LHCN-M2 (cell line): ENCODE measurements around the gene TELO2. TPM values are rescaled to one million over a fixed set of nuclear protein-coding genes. Genes with fewer than 3 reads are reported as not detected.
A peak's percentile ranks its signal among the peaks of the same experiment; 100 is the strongest.

Experiments used
- DNase-seq: peaks from one replicate; pipeline ENCODE4 v3.0.0-alpha.2; 2012; ENCODE audit warnings: low read depth
- total RNA-seq: library from RNA; depleted of rRNA; stranded (reverse); fragments of >200 nt; gene quantifications from 2 replicates; pipeline ENCODE4 v1.2.3, GENCODE V29; 2014

TELO2 gene
- total RNA-seq, 1 experiment from 2014 or later = 30.3 TPM

GRCh38 chr16:1498899-1499676 is 5.9 kb downstream of the TELO2 start:
- no peak for DNase-seq

DNA sequence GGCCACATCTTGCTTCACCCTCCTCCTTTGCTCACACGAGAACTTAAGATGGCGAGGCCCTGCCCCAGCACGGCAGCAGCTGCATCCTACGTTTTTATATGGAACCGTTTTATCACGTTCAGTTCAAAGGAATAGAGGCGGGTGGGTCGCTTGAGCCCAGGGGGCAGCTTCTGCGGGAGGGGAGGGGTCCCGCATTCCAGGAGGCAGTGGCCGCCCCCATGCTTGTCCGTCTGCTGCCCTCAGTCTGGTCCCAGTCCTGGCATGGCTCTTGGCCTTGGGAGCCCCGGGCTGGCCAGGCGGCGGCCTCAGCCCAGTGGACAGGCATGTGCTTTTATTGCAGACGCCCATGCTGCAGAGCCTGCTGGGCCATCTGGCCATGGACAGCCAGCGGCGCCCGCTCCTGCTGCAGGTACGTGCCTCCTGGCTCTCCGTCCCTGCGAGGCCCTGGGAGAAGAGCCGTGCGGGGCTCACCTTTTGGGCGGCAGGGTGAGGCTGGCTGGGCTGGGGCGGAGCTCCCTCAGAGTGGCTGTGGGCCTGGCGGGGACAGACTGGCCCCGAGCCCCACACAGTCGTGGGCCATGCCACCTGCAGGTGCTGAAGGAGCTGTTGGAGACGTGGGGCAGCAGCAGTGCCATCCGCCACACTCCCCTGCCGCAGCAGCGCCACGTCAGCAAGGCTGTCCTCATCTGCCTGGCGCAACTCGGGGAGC is 6.8 kb downstream of the TELO2 start:
- DNase-seq = no peak

- no peak for DNase-seq
Observed at GRCh38 chr16:1500465-1501150, 7.4 kb downstream of the TELO2 start.

GRCh38 chr16:1501630-1502029 is 8.5 kb downstream of the TELO2 start:
- DNase-seq = no peak

DNA sequence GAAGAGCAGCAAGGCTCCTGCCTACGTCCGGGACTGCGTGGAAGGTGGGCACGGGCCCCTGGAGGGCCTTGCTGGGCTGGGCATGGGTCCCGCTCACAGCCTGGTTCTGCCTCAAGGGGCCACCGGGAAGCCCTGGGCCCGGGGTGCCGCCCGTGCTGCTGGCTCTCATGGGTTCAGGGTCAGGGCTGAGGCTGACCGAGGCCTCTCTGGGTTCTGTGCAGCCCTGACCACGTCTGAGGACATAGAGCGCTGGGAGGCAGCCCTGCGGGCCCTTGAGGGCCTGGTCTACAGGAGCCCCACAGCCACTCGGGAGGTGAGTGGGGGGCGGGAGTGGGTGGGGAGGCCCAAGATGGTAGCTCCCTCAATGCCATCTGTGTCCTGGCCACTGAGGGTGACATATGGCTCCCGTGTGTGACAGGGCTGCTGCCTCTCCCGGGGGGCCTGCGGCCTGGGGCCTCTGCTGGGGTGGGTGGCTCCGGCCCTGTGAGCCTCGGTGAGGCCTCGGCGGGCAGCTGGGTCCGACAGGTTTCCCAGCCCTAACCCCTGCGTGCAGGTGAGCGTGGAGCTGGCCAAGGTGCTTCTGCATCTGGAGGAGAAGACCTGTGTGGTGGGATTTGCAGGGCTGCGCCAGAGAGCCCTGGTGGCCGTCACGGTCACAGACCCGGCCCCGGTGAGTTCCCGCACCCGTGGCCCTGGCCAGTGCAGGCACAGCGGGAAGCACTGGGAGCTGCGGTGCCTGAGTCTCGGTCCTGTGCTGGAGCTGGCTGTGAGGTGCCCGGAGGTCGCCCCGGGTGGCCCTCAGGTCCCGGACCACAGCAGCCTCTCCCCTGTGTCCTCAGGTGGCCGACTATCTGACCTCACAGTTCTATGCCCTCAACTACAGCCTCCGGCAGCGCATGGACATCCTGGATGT is 9.2 kb downstream of the TELO2 start:
- no peak for DNase-seq

DNA sequence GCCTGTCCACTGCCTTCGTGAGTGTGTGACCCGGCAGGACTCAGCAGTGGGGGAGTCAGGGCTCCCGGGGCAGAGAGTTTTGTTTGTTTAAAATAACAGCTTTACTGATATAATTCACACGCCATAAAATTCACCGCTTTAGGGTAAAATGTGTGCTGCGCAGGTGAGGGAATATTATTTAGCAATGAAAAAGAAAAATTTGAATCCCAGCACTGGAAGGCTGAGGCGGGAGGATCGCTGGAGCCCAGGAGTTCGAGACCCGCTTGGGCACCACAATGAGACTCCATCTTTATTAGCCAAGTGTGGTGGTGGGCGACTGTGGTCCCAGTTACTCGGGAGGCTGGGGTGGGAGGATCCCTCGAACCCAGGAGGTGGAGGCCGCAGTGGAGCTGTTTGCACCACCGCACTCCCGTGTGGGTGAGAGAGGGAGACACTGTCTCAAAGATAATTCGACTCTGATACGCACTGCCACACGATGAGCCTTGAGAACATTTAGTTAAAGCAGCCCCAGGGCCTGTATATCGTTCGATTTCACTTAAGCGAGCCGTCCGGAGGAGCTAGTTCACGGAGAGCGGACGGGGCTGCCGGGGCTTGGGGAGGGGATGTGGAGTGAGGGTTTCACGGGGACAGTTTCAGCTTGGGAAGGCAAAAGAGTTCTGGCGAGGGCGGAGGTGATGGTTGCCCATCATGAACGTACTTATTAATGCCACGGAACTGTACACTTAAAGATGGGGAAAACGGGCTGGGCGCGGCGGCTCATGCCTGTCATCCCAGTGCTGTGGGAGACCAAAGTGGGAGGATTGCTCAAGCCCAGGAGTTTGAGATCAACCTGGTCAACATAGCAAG is 10.2 kb downstream of the TELO2 start:
- no peak for DNase-seq

DNA sequence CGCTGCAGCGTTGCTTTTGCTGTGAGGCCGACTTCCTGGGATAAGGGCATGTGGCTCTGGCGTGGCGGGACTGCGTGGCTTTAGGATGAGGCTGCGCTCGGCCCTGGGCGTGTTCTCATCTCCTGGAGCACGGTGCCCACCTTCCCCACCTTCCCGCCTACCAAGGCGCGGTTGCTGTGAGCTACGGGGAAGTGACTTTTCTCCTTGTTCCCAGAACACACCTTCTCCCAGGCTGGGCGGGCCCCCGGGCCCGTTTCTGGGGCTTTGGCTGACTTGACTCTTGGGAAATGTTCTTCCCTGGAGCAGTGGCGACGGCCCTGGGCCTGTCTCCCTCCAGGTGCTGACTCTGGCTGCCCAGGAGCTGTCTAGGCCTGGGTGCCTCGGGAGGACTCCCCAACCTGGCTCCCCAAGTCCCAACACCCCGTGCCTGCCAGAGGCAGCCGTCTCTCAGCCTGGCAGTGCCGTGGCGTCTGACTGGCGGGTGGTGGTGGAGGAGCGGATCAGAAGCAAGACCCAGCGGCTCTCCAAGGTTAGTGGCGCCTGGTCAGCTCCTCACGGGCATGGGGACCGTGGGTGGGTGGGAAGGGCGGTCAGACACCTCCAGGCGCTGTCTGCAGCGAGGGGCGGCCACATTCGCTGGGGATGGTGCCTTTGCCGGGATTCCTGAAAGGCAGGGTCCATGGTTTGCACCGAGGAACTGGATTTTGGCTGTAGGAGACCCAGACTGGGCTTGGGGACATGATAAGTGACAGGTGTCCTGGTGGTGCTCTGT is 12.1 kb downstream of the TELO2 start:
- DNase-seq = no peak

GRCh38 chr16:1505912-1506311 is 12.8 kb downstream of the TELO2 start:
- no peak for DNase-seq

DNA sequence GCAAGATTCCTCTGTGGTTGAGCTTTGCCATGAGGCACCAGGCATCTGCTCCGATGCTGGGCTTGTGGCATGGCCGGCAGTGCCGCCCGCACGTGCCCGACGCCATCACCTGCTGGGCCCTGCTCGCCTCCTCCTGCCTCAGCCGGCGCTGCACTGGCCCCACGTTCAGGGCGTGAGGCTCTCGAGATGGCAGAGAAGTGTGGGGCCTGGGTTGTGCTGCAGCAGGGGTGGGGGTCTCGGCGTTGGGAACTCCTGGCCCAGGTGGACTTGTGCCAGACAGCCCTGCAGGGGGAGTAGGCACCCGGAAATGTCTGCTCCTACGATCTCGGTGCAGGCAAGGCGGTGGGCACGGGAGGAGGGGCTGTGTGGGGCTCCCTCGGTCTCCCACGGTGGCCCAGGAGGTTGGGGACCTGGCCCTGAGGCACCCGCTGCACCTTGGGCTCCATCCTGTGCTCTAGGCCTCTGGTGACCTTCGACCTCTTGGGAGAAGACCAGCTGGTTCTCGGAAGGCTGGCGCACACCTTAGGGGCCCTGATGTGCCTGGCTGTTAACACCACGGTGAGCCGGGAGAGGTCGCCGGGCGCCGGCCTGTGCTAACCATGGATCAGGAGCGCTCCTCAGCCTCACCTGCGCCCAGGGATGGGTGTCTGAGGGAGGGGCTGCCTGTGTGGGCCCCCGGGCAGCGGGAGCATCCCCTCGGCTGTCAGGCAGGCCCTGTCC is 13.5 kb downstream of the TELO2 start:
- no peak for DNase-seq

DNA sequence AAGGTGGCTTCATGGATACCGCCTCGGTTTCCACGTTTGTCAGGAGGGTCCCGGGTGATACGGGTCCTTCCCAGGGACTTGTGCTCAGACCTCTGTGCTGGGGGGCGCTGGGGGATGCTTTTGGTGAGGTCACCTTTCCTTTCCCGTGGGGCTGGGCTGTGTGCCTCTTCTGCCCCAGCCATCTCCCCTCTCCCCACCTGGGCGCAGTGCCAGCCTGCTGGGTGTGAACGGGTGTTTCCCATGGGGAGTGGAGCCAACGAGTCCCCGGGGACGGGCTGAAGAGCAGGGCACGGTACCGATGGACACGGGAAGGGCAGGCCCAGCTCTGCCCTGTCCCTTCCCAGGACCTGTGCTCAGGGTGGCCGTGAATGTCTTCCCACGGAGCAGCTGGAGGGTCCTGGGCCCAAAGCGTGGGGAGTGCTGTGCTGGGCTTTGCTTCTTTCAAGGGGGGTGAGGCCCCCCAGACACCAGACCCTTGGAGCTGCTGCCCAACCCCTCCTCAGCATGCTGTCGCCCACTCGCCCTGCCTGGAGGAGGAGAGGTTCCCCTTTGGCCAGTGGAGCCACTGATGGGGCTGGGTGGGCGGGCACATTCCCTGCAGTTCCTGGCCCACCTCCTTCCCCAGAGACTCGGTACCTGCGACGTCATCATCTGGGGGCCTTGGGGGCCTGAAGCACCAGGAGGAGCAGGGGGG is 15.5 kb downstream of the TELO2 start:
- DNase-seq = no peak

DNA sequence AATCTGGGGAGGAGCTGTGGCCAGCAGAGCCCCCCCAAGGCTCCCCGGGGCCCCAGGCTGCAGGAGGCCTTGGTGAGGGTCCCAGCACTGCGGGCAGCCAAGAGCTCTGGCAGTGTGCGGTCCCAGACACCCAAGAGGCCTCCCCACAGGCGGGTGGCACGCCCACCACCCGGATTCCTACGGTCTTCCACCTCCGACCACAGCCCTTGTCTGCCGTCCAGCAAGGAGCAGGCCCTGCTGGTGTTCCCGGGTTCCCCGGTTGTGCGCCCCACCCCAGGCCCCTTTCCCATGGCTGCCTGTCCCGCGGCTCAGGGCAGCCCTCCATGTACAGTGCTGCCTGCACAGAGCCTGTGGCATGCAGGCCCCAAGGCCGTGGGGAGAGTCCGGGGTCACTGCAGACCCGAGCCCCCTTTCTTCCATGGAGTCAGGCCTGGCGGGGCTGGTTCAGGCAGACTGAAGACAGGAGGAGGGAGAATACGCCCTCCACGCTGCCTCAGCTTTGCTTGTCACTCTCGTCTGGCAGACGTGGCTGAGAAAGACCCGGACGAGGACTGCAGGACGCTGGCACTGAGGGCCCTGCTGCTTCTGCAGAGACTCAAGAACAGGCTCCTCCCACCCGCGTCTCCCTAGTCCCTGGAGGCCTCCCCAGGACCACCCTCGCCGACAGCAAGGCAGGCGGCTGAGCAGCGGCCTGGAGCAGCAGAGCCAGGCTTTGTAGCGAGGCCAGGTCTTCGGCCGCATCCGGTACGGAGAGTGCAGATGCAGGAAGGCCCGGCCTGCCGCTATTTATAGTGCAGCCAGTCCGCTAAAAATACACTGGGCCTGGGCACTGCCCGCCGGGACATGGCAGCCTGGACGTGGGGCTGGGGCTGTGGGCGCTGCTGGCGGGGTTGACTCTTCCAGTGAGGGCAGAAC is 16.4 kb downstream of the TELO2 start:
- no peak for DNase-seq

GRCh38 chr16:1510272-1510671 is 17.1 kb downstream of the TELO2 start:
- no peak for DNase-seq

DNA sequence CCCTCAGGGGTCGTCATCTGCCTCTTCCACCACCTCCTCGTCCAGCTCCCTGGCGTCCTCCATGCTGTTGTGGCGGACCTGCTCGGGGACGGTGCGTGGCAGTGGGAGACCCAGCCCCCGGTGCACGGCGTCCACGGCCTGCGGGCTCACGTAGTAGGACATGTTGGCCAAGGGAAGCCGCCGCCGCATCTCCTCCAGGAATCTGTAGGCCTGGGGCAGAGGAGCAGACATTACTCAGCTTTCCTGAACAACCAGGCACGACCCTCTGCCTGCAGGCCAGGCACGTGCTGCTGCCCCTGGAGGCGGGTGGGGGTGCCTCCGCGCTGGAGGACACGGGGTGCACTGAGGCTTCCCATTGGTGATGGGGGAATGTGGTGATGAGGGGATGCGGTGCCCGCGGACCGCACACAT is 17.8 kb downstream of the TELO2 start:
- no peak for DNase-seq

DNA sequence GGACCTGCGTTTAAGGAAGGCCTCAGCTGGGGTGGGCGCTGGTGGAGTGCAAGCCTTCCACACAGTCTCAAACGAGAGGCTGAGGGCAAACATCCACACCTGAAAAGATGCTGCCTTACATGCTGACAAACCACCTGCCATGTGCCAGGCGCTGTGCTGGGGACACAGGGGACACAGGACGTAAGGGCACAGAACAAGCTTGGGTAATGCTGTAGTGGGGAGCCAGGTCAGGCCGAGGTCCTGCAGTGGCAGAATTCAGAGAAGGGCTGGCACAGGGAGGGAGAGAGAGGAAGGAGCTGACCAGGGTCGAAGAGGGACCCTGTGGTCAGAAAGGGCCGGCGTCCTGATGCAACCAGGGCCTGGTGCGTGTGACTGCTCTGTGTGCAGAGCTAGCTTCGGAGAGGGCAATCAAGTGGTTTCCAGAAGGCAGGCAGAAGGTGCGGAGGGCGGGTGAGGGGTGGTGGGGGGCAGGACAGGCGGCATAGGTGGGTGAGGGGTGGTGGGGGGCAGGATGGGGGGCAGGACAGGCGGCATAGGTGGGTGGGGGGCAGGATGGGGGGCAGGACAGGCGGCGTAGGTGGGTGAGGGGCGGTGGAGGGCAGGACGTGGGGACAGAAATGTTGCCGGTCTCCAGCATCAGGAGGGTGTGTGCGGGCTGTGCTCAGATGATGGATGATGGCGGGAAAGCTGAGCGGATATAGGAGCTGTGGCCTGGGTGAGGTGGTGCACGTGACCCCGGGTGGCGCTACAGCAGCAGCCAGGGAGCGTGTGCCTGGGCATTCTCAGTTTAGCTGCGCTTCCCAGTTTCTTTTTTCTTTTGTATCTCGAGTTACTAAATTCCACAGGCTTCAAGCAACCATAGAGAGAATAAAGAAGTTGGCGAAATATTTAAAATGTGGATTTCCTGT is 18.8 kb downstream of the TELO2 start:
- DNase-seq = peak; percentile 2

- no peak for DNase-seq
Observed at GRCh38 chr16:1512774-1513173, 19.6 kb downstream of the TELO2 start.

GRCh38 chr16:1514507-1514906 is 21.3 kb downstream of the TELO2 start:
- no peak for DNase-seq
